Measurements from ENCODE around the gene MDM4. TPM values are rescaled to one million over a fixed set of nuclear protein-coding genes. Genes with fewer than 3 reads are reported as not detected.
"Not testable (repeated sequence)": the region's sequence is repeated elsewhere in the genome, so short reads cannot be mapped to it uniquely, and the experiment has no call there.

MDM4 gene
- total RNA-seq, 2 donors from 2014 or later: 18.1 to 18.3 TPM

- TF ChIP-seq CTCF (IDR thresholded peaks at IDR 0.05): no peak
- H3K4me3 ChIP-seq: no peak overlapping the region
- no peaks in the 10 kb centered on the region for H3K9me3 ChIP-seq
- H3K4me1 ChIP-seq: peaks cover 0 to 43% of the 10 kb centered on the region in 2 donors
- H3K27ac ChIP-seq: no peak overlapping the region
- no peak for DNase-seq (ENCODE audit: low spot score)
- H3K36me3 ChIP-seq: no peaks in the 10 kb centered on the region
- no peaks in the 10 kb centered on the region for H3K27me3 ChIP-seq
These were observed 32.4 kb upstream of the MDM4 start for GRCh38 chr1:204483791-204484190.

- H3K36me3 ChIP-seq; H3K9me3 ChIP-seq; H3K4me3 ChIP-seq; H3K27ac ChIP-seq; H3K27me3 ChIP-seq; DNase-seq (ENCODE audit: low spot score): not testable (repeated sequence)
- peaks cover 0 to 17% of the 10 kb centered on the region in 2 donors for H3K4me1 ChIP-seq
These were observed 29.5 kb upstream of the MDM4 start for GRCh38 chr1:204486513-204487255.

GRCh38 chr1:204487256-204487615 is 29.0 kb upstream of the MDM4 start:
- Histone ChIP-seq H3K27me3 (no peaks in the 10 kb centered on the region), H3K4me3 (no peak overlapping the region), H3K4me1 (peaks cover 0 to 17% of the 10 kb centered on the region in 2 donors), H3K27ac (no peak overlapping the region), H3K36me3 (no peaks in the 10 kb centered on the region), H3K9me3 (no peaks in the 10 kb centered on the region)
- no peak for TF ChIP-seq CTCF (IDR thresholded peaks at IDR 0.05)
- DNase-seq (ENCODE audit: low spot score): no peak

GRCh38 chr1:204491655-204492054 is 24.6 kb upstream of the MDM4 start:
- Histone ChIP-seq H3K27me3 (no peaks in the 10 kb centered on the region), H3K36me3 (no peaks in the 10 kb centered on the region), H3K4me1 (peaks cover 0 to 30% of the 10 kb centered on the region in 2 donors), H3K9me3 (no peaks in the 10 kb centered on the region), H3K4me3 (no peak overlapping the region), H3K27ac (peak overlapping the region; percentile 89)
- DNase-seq (ENCODE audit: low spot score): no peak
- no peak for TF ChIP-seq CTCF (IDR thresholded peaks at IDR 0.05)

- Histone ChIP-seq H3K27ac (peak overlapping the region; percentile 89), H3K27me3 (no peaks in the 10 kb centered on the region), H3K9me3 (no peaks in the 10 kb centered on the region), H3K36me3 (no peaks in the 10 kb centered on the region), H3K4me3 (peak overlapping the region; percentile 60 to 83), H3K4me1 (peaks cover 0 to 30% of the 10 kb centered on the region in 2 donors)
- peak; percentile 85 for DNase-seq (ENCODE audit: low spot score)
- TF ChIP-seq CTCF (IDR thresholded peaks at IDR 0.05): no peak
These were observed 22.8 kb upstream of the MDM4 start for GRCh38 chr1:204493145-204493983.

GRCh38 chr1:204493984-204494280 is 22.3 kb upstream of the MDM4 start:
- Histone ChIP-seq H3K4me3 (peak overlapping the region; percentile 60 to 83), H3K27ac (peak overlapping the region; percentile 89), H3K27me3 (no peaks in the 10 kb centered on the region), H3K36me3 (no peaks in the 10 kb centered on the region), H3K4me1 (peaks cover 0 to 30% of the 10 kb centered on the region in 2 donors), H3K9me3 (no peaks in the 10 kb centered on the region)
- no peak for DNase-seq (ENCODE audit: low spot score)
- no peak for TF ChIP-seq CTCF (IDR thresholded peaks at IDR 0.05)
